DMS 273 treated with DMSO at 0.1 percent for 48 hours (cell line): ENCODE measurements around the gene FADS1.
A peak's percentile ranks its signal among the peaks of the same experiment; 100 is the strongest.

Experiments
- DNase-seq: peaks from one replicate; lab custom pipeline; 2025; lab: John Stamatoyannopoulos, UW

The FADS1 gene

GRCh38 chr11:61795459-61795858 lies 21.3 kb downstream of the FADS1 start:
- no peak for DNase-seq

DNA sequence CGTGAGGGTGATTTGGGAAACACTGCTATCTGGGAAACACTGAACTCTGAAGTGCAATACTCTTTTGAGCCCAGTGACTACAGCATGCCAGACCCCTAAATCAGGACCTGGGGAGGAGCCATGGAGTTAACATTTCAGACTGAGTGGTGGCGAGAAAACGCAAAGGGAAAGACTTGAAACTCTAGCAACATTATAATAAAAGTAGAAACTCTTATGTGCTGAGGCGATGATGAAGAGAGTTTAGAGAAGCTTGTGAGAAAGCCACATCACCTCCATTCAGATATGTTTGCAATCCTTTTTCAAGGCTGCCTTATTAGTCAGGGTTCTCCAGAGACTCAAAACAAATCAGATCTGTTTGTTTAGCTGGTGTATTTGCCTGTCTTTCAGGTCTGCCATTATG lies 22.2 kb downstream of the FADS1 start:
- no peak for DNase-seq

DNA sequence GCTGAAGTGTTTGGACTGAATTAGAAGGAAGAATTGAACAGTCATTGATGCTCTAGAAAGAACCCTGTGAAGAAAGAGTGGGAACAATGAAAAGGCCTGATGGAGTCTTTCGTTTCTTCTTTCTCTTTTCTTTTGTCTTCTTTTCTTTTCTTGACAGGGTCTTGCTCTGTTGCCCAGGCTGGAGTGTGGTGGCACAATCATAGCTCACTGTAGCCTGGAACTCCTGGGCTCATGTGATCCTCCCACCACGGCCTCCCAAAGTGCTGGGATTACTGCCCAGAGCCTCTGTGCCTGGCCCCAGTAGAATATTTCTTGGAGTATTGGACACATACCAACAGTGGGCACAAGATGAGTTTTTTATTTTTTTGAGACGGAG lies 23.0 kb downstream of the FADS1 start:
- DNase-seq: no peak

DNA sequence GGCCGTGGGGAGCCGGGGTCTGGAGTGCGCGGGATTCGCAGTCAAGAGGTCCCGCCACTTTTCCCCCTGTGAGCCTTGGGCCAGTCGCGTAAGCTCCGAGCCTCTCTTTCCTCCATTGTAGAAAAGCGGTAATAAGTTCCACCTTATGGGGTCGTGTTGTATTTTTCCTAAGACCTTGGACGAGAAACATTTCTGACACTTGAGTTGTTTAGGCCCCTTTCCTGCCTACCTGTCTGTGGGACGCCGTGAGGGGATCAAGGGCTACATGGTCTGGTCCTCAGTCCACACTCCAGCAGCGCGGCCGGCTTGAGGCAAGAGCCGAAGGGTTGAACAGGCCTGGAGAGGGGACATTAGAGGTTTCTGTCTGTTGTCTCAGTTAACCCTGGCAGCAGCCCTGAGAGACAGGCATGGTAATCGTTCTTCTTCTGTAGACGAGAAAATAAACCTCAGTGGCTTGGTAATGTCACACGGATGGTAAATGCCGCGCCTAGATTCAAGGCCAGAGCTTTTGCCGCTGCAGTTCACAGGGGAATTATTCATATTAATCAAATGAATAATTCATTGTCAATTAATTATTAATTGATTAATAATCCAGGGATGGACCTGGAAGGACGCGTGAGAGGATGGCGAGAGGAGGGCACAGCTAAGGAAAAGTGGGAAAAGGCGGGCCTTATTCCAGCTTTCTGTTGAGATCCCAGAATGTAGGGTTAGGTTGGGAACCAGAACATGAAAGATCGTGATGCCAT lies 23.5 kb downstream of the FADS1 start:
- no peak for DNase-seq

- DNase-seq: peak; percentile 80
Measured at GRCh38 chr11:61792310-61793082, 24.3 kb downstream of the FADS1 start, which contains the start of the genes FEN1 and TMEM258. FEN1 (plus strand) TSS chr11:61792911; CDS start chr11:61795362, 2,451 bp downstream. TMEM258 (minus strand) TSS chr11:61792599; CDS start chr11:61792558, 41 bp downstream.

GRCh38 chr11:61791737-61792309 lies 25.0 kb downstream of the FADS1 start:
- DNase-seq: no peak

DNA sequence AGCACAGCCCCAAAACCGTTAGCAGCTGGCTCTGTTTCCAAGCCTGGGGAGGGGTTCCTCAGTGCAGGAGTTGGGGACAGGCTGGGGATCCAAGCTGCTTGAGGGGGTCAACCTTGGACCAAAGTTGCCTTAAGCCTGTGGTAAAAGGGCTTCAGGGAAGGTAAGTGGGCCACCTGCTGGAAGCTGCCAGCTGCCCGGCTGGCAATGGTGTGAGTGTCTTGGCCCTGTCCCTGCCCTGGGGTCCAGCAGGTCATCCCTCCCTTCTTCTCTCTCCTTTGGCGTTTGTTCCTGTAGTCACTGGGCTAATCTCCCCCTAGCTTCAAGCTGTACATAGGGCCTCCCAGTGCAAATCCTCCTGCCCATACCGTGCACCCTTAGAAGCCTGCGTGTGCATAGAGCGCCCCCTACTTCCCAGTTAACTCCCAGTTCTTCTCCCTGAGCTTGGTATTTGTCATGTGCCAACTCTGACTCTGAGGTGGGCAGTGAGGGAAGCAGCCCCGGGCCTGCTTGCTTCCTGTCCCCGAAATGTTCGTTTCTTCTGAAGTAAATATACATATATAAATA lies 28.8 kb downstream of the FADS1 start:
- no peak for DNase-seq

DNA sequence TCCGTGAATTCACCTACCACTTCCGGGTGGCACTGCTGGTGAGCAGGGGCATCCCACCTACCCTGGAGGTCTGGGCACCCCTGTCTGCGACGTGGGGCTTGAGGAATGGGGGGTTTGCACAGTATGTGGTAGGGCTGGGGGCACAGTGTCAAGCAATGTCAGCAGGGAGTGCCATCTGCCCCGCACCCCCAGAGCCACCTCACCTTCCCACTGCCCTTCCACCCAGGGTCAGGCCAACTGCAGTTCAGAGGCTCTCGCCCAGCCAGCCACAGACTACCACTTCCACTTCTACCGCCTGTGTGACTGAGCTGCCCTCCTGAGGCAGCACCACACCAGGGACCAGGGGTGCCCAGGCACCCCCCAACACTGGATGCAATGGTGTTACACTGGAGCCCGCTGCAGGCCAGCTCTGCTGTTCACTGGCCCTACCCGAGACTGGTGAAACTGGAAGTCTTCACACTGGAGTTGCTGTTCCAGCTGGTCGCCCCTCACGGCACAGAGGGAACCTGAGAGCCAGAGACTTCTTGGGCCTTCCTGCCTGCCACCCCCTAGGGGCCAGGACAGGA lies 30.9 kb downstream of the FADS1 start:
- DNase-seq: no peak

DNA sequence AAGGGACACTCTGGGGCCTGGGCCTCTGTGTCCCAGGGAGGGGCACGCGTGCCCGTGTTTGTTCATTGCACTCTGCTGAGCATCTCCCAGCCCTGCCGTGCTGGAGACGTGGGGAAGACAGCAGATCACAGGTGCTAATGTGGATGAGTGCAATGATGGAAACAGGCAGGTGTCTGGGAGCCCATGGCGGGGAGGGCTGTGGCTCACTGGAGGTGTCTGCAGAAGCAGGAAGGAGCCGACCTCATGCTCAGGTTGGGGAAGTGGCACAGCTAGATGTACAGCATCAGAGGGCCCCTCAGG lies 32.3 kb downstream of the FADS1 start:
- no peak for DNase-seq

GRCh38 chr11:61783717-61784505 lies 32.9 kb downstream of the FADS1 start:
- no peak for DNase-seq

GRCh38 chr11:61782841-61783240 lies 34.0 kb downstream of the FADS1 start:
- DNase-seq: no peak

- DNase-seq: no peak
Measured at GRCh38 chr11:61782299-61782698, 34.5 kb downstream of the FADS1 start.

- DNase-seq: no peak
Measured at GRCh38 chr11:61781585-61781984, 35.2 kb downstream of the FADS1 start.

GRCh38 chr11:61780581-61781162 lies 36.1 kb downstream of the FADS1 start:
- DNase-seq: no peak

- no peak for DNase-seq
Measured at GRCh38 chr11:61779666-61780525, 36.9 kb downstream of the FADS1 start.

- DNase-seq: no peak
Measured at GRCh38 chr11:61778920-61779650, 37.7 kb downstream of the FADS1 start.

- no peak for DNase-seq
Measured at GRCh38 chr11:61778357-61778886, 38.4 kb downstream of the FADS1 start.

DNA sequence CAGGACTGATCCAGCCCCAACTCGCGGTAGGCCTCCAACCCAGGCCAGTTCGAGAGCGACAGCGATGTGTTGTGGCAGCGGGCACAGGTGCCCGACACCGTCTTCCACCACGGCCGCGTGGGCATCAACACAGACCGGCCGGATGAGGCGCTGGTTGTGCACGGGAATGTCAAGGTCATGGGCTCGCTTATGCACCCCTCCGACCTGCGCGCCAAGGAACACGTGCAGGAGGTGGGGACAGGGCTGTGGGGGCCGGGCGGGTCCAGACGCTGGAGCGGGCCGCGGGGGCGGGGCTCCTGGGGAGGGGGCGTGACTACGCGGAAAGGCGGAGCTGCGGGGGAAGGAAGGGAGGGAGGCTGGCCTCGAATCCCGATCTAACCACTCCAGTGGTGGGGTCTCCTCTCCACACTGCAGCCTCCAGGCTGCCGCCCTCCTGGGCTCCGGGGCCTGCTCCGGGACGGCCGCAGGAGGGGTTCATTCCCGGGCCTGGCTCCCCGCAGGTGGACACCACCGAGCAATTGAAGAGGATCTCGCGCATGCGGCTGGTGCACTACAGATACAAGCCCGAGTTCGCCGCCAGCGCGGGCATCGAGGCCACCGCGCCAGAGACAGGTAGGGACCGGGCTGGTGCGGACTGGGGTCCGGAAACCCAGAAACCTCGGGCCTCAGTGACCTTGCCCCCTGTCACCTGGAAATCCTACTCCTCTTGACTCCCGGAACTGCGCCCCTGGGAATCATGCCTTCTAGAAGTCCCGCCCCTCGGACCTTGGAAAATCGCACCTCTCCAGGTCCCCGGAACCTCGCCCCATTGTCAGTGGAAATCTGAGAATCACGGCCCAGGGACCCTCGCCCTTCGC lies 39.3 kb downstream of the FADS1 start:
- no peak for DNase-seq
